MM.1S (cell line): Measurements from ENCODE around the gene ARHGAP1.

Source experiments
- DNase-seq: peaks from one replicate; pipeline ENCODE4 v3.0.0-alpha.2; 2015
- H2AFZ ChIP-seq: fragments of 300-600 bp; sonication (generic); 2 replicates; pipeline ENCODE4 v1.6.0; 2016; ENCODE audit warnings: antibody characterized with exemption, low read length
- H3F3A ChIP-seq: fragments of 300-600 bp; sonication (generic); 2 replicates; pipeline ENCODE4 v1.6.1; 2016; ENCODE audit warnings: mild to moderate bottlenecking, antibody characterized with exemption, low read length, moderate library complexity, mixed read lengths; ENCODE audit not compliant: insufficient read depth
- H3K27ac ChIP-seq: fragments of 300-600 bp; sonication (generic); 2 replicates; pipeline ENCODE4 v1.5.1; 2016; ENCODE audit warnings: mild to moderate bottlenecking, low read length
- H3K27me3 ChIP-seq: fragments of 300-600 bp; sonication (generic); replicated peaks from 2 replicates; pipeline ENCODE4 v1.6.0; 2016; ENCODE audit warnings: low read length; ENCODE audit not compliant: insufficient read depth
- H3K36me3 ChIP-seq: fragments of 300-600 bp; sonication (generic); replicated peaks from 2 replicates; pipeline ENCODE4 v1.6.1; 2016; ENCODE audit warnings: mild to moderate bottlenecking, low read length, mixed read lengths; ENCODE audit not compliant: insufficient read depth
- H3K4me1 ChIP-seq: fragments of 300-600 bp; sonication (generic); 2 replicates; pipeline ENCODE4 v1.6.1; 2016; ENCODE audit warnings: low read length, mixed read lengths
- H3K4me2 ChIP-seq: fragments of 300-600 bp; sonication (generic); 2 replicates; pipeline ENCODE4 v1.6.0; 2016; ENCODE audit warnings: low read depth, low read length
- H3K4me3 ChIP-seq: fragments of 300-600 bp; sonication (generic); 2 replicates; pipeline ENCODE4 v1.5.1; 2016; ENCODE audit warnings: low read length, mixed read lengths
- H3K79me2 ChIP-seq: fragments of 300-600 bp; sonication (generic); 2 replicates; pipeline ENCODE4 v1.6.1; 2016; ENCODE audit warnings: mixed run types, low read length, mixed read lengths
- H3K9ac ChIP-seq: fragments of 300-600 bp; sonication (generic); 2 replicates; pipeline ENCODE4 v1.6.1; 2016; ENCODE audit warnings: low read length, mixed read lengths
- H3K9me2 ChIP-seq: fragments of 300-600 bp; sonication (generic); replicated peaks from 2 replicates; pipeline ENCODE4 v1.6.1; 2016; ENCODE audit warnings: mild to moderate bottlenecking, low read length, mixed read lengths; ENCODE audit not compliant: insufficient read depth
- H3K9me3 ChIP-seq: fragments of 300-600 bp; sonication (generic); replicated peaks from 2 replicates; pipeline ENCODE4 v1.6.1; 2016; ENCODE audit warnings: mild to moderate bottlenecking, low read length, mixed read lengths; ENCODE audit not compliant: insufficient read depth
- H4K20me1 ChIP-seq: fragments of 300-600 bp; sonication (generic); 2 replicates; pipeline ENCODE4 v1.6.1; 2016; ENCODE audit warnings: mild to moderate bottlenecking, low read length, moderate library complexity, mixed read lengths; ENCODE audit not compliant: insufficient read depth
- CTCF ChIP-seq: fragments of 300-600 bp; sonication (generic); IDR thresholded peaks from 2 replicates; pipeline ENCODE4 v1.5.1; 2016; ENCODE audit warnings: antibody characterized with exemption, low read length, mixed read lengths
- EZH2 ChIP-seq: fragments of 300-600 bp; sonication (generic); optimal IDR thresholded peaks from 2 replicates; pipeline ENCODE3; 2017; ENCODE audit warnings: low read depth, mild to moderate bottlenecking, antibody characterized with exemption, low read length, mixed read lengths
- EZH2phosphoT487 ChIP-seq: fragments of 300-600 bp; sonication (generic); IDR thresholded peaks from 2 replicates; pipeline ENCODE4 v1.6.1; 2018; ENCODE audit warnings: antibody characterized with exemption, low read length

ARHGAP1 gene

GRCh38 chr11:46741600-46742484 is 41.4 kb upstream of the ARHGAP1 start:
- Histone ChIP-seq H3K9me3 (no peaks in the 10 kb centered on the region), H2AFZ (no peak overlapping the region), H3K27ac (no peak overlapping the region)

GRCh38 chr11:46738887-46739286 is 38.5 kb upstream of the ARHGAP1 start:
- Histone ChIP-seq H3K4me2 (no peak overlapping the region), H3K9ac (no peak overlapping the region), H3K27ac (no peak overlapping the region), H3K9me2 (no peaks in the 10 kb centered on the region), H4K20me1 (no peaks in the 10 kb centered on the region), H3K4me1 (no peaks in the 10 kb centered on the region), H3K4me3 (no peak overlapping the region), H3K9me3 (no peaks in the 10 kb centered on the region), H3K36me3 (0 out of 2 replicates have a peak, but pooled peaks cover 1% of the 10 kb centered on the region), H2AFZ (no peak overlapping the region), H3K27me3 (no peaks in the 10 kb centered on the region), H3F3A (no peaks in the 10 kb centered on the region), H3K79me2 (no peaks in the 10 kb centered on the region)
- no peak for TF ChIP-seq EZH2phosphoT487
- no peak for TF ChIP-seq EZH2
- TF ChIP-seq CTCF = no peak
- DNase-seq = no peak

More at GRCh38 chr11:46741600-46742484, 41.4 kb upstream of the ARHGAP1 start:
- no peak overlapping the region for H3K4me2 ChIP-seq
- H3K4me3 ChIP-seq = no peak overlapping the region
- no peak overlapping the region for H3K9ac ChIP-seq
- H3K79me2 ChIP-seq = no peaks in the 10 kb centered on the region
- no peak for DNase-seq
- no peaks in the 10 kb centered on the region for H4K20me1 ChIP-seq
- H3K27me3 ChIP-seq = no peaks in the 10 kb centered on the region
- no peaks in the 10 kb centered on the region for H3F3A ChIP-seq
- no peaks in the 10 kb centered on the region for H3K4me1 ChIP-seq
- TF ChIP-seq CTCF = no peak
- no peak for TF ChIP-seq EZH2phosphoT487
- TF ChIP-seq EZH2 = no peak
- no peaks in the 10 kb centered on the region for H3K9me2 ChIP-seq
- H3K36me3 ChIP-seq = peaks cover 8% of the 10 kb centered on the region; the same call in 1 of the 2 replicates

- Histone ChIP-seq H3K4me3 (no peak overlapping the region), H3K27me3 (no peaks in the 10 kb centered on the region), H3K9me2 (no peaks in the 10 kb centered on the region), H2AFZ (no peak overlapping the region), H3K9ac (no peak overlapping the region), H3K36me3 (no peaks in the 10 kb centered on the region), H3K9me3 (no peaks in the 10 kb centered on the region), H4K20me1 (no peaks in the 10 kb centered on the region), H3K27ac (no peak overlapping the region), H3F3A (no peaks in the 10 kb centered on the region), H3K4me1 (no peaks in the 10 kb centered on the region), H3K79me2 (no peaks in the 10 kb centered on the region), H3K4me2 (no peak overlapping the region)
- no peak for TF ChIP-seq EZH2phosphoT487
- TF ChIP-seq EZH2 = no peak
- no peak for TF ChIP-seq CTCF
- DNase-seq = no peak
Measured at GRCh38 chr11:46737699-46738098, 37.3 kb upstream of the ARHGAP1 start.
